Smooth muscle cell (in vitro differentiated cells): Measurements from ENCODE around the gene VAC14. TPM values are rescaled to one million over a fixed set of nuclear protein-coding genes. Genes with fewer than 3 reads are reported as not detected.
A peak's percentile ranks its signal among the peaks of the same experiment; 100 is the strongest.
"Not testable (repeated sequence)": the region's sequence is repeated elsewhere in the genome, so short reads cannot be mapped to it uniquely, and the experiment has no call there.

Experiments used
- DNase-seq: peaks from one replicate; lab custom pipeline; 2025; ENCODE audit not compliant: unreplicated experiment; lab: John Stamatoyannopoulos, UW
- H2AFZ ChIP-seq: fragments of 200-600 bp; sonication (generic); 2 replicates; pipeline ENCODE4 v1.6.0; 2016; ENCODE audit warnings: antibody characterized with exemption, low read depth, mild to moderate bottlenecking
- H3F3A ChIP-seq: fragments of 200-600 bp; sonication (generic); 2 replicates; pipeline ENCODE4 v1.6.0; 2017; ENCODE audit warnings: antibody characterized with exemption, low read depth
- H3K27ac ChIP-seq: fragments of 200-600 bp; sonication (generic); 2 replicates; pipeline ENCODE4 v1.5.1; 2016; ENCODE audit warnings: low read depth, mild to moderate bottlenecking
- H3K27me3 ChIP-seq: fragments of 200-600 bp; sonication (generic); 2 replicates; pipeline ENCODE4 v1.6.1; 2016; ENCODE audit warnings: low read depth, mild to moderate bottlenecking
- H3K36me3 ChIP-seq: fragments of 200-600 bp; sonication (generic); 2 replicates; pipeline ENCODE4 v1.5.1; 2016; ENCODE audit warnings: low read depth
- H3K4me1 ChIP-seq: fragments of 200-600 bp; sonication (generic); 2 replicates; pipeline ENCODE4 v1.5.1; 2016; ENCODE audit warnings: low read depth
- H3K4me2 ChIP-seq: fragments of 200-600 bp; sonication (generic); 2 replicates; pipeline ENCODE4 v1.6.0; 2016; ENCODE audit warnings: mild to moderate bottlenecking
- H3K4me3 ChIP-seq: fragments of 200-600 bp; sonication (generic); 2 replicates; pipeline ENCODE4 v1.5.1; 2016; ENCODE audit warnings: mild to moderate bottlenecking
- H3K79me2 ChIP-seq: fragments of 200-600 bp; sonication (generic); 2 replicates; pipeline ENCODE4 v1.6.0; 2016; ENCODE audit warnings: low read depth, mild to moderate bottlenecking
- H3K9ac ChIP-seq: fragments of 200-600 bp; sonication (generic); 2 replicates; pipeline ENCODE4 v1.6.0; 2016; ENCODE audit warnings: low read depth
- H3K9me3 ChIP-seq: fragments of 200-600 bp; sonication (generic); replicated peaks from 2 replicates; pipeline ENCODE4 v1.5.1; 2016; ENCODE audit warnings: low read depth
- H4K20me1 ChIP-seq: fragments of 200-600 bp; sonication (generic); 2 replicates; pipeline ENCODE4 v1.6.0; 2016; ENCODE audit warnings: low read depth
- WGBS: methylation state at CpG from one replicate; pipeline ENCODE4 v1.1.7; 2016; ENCODE audit warnings: low lambda C conversion rate; 5-methylcytosine and 5-hydroxymethylcytosine counted together
- polyA plus RNA-seq: library from polyadenylated mRNA; unstranded; fragments of >200 nt; fragmentation: Nextera tagmentation; extraction: Ambion mirVana; gene quantifications from 2 replicates; pipeline ENCODE4 v1.2.1, GENCODE V29; 2016
- total RNA-seq: library from RNA; depleted of rRNA; stranded (reverse); fragments of >200 nt; gene quantifications from 2 replicates; pipeline ENCODE4 v1.2.3, GENCODE V29; 2014
- TF ChIP-seq, protein P1 (sequence below): fragments of 200-600 bp; sonication (generic); IDR thresholded peaks from 2 replicates; pipeline ENCODE4 v1.5.1; 2017; ENCODE audit warnings: borderline replicate concordance, mild to moderate bottlenecking, antibody characterized with exemption; ENCODE audit not compliant: insufficient read depth, poor library complexity, severe bottlenecking

VAC14 gene
- total RNA-seq (22.7 and 27.9 TPM in 2 replicates), polyA plus RNA-seq (42.0 and 52.3 TPM in 2 replicates)

DNA sequence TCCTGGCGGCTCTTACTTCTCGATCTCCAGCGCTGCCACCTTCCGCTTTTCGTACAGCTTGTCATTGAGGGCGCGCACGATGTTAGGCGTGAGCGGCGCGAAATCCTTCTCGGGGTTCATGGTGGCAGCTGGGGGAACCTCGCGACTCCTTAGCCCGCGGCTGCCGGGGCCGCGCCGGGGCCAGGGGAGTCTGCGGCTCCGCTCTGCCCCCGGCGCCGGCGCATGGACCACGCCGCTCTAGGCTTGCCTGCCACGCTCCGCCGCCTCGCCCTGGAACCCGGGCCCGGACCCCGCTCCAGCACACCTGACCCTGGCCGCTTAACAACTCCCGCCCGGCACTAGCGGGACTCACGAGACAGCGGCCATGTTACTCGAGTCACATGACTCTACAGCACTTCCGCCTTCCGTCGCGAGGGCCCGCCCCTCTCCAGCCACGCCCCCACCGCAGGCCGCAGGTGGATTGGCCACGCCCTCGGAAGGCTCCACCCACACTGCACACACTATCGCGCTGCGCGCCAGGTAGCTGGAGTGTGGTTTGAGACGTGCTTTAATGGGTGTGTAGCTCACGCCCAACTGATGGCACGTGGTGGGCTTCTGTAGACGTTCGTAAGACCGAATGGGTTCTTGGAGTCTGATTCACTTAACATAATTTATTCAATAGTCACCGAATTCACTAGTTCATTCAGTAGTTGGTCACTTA is at the start of gene VAC14:
VAC14 (minus strand) TSS at position 378 of the 700 bp plus-strand sequence; CDS start at position 120, 258 bp downstream.
- Histone ChIP-seq H3K27me3 (no peaks in the 10 kb centered on the region), H3K9ac (peak within 1 kb of the TSS; percentile 90), H3K4me3 (peak within 1 kb of the TSS; percentile 90), H3K4me1 (peaks cover 9% of the 10 kb centered on the region), H3K9me3 (no peaks in the 10 kb centered on the region), H2AFZ (peak within 1 kb of the TSS; percentile 95), H3K4me2 (peak within 1 kb of the TSS; percentile 99), H3K27ac (no peak within 1 kb of the TSS), H3K79me2 (peaks cover 31% of the 10 kb centered on the region), H3K36me3 (no peaks in the 10 kb centered on the region), H4K20me1 (peaks cover 6% of the 10 kb centered on the region), H3F3A (no peaks in the 10 kb centered on the region)
- TF ChIP-seq, protein P1, sequence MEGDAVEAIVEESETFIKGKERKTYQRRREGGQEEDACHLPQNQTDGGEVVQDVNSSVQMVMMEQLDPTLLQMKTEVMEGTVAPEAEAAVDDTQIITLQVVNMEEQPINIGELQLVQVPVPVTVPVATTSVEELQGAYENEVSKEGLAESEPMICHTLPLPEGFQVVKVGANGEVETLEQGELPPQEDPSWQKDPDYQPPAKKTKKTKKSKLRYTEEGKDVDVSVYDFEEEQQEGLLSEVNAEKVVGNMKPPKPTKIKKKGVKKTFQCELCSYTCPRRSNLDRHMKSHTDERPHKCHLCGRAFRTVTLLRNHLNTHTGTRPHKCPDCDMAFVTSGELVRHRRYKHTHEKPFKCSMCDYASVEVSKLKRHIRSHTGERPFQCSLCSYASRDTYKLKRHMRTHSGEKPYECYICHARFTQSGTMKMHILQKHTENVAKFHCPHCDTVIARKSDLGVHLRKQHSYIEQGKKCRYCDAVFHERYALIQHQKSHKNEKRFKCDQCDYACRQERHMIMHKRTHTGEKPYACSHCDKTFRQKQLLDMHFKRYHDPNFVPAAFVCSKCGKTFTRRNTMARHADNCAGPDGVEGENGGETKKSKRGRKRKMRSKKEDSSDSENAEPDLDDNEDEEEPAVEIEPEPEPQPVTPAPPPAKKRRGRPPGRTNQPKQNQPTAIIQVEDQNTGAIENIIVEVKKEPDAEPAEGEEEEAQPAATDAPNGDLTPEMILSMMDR: no peak
- peak; percentile 51 for DNase-seq
- 1% methylated on average over 59 of the region's 64 CpGs for WGBS

DNA sequence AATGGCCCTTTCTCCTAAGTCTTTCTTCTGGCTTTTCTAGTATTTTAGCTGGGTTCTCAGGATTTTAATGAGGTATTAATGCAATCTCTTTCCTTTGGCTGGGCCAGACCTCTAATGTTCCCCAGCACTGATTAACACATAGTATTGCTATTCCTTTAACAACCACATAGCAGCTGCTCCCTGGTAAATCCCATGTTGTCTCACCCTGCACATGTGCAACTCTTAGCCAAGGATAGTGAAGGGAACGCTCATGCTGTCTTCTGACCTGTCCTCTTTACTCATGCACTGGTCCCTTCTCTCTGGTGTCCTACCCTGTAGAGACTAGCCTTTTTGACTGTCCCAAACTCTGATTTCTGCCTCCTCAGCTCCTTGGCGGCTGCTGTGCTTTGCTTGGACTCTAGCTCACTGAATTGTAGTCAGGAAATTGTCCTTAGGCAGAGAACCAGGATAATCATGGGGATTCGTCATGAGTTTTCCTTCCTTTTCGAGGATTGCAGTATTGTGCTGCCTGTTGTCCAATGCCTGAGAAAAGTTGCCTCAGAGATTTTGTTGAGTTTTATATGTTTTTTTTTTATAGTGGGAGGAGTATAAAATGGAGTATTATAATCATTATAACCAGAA is 22.6 kb upstream of the VAC14 start:
- H4K20me1 ChIP-seq, H3K36me3 ChIP-seq: not testable (repeated sequence)

DNA sequence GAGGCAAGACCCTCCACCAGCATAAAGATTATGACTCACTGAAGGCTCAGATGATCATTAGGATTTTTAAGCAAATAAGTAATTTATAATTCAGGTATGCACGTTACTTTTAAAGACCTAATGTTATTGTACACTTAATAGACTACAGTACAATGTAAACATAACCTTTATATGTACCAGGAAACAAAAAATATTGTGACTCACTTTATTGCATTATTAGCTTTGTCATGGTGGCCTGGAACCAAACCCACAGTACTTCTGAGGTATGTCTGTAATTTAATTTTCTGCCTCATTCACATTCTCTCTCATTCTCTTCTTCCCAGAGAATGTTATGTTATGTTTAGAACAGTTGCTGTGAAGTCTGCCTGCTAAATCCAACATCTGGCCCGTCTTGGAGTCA is 21.8 kb upstream of the VAC14 start:
- not testable (repeated sequence) for H3K4me1 ChIP-seq, H3K36me3 ChIP-seq, DNase-seq, H3K27ac ChIP-seq, H3F3A ChIP-seq, H3K4me2 ChIP-seq, H4K20me1 ChIP-seq, H2AFZ ChIP-seq, H3K79me2 ChIP-seq, H3K27me3 ChIP-seq, H3K9me3 ChIP-seq, H3K4me3 ChIP-seq, H3K9ac ChIP-seq
- WGBS: 31% methylated on average over 1 of the region's 2 CpGs

More for the DNA sequence above, 22.6 kb upstream of the VAC14 start:
- H3K9me3 ChIP-seq, H3K9ac ChIP-seq, DNase-seq, H3K27ac ChIP-seq, H3F3A ChIP-seq, H3K79me2 ChIP-seq, H3K4me3 ChIP-seq, H2AFZ ChIP-seq, H3K27me3 ChIP-seq, H3K4me2 ChIP-seq, H3K4me1 ChIP-seq: not testable (repeated sequence)
- WGBS: 80% methylated on average over 3 of the region's 4 CpGs

DNA sequence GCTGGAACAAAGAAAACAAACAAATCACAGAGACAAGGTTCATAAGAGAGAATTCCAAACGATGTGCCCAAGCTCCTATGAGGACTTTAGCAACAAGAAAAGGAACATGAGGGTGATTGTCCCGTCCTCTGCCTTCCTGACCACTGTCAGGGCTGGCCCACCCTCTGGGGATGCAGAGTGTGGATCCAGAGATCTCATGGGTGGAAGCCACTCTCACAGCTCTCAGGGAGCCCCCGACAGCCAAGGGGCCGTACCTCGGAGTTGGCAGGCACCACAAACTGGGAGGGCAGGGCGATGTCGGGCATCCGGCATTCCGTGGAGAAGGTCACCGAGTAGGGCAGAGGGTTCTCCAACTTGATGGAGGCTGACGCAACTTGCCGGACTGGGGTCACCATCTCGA is 17.1 kb upstream of the VAC14 start:
- not testable (repeated sequence) for H3F3A ChIP-seq, H2AFZ ChIP-seq, H3K4me1 ChIP-seq, H3K79me2 ChIP-seq, H3K4me2 ChIP-seq, H3K4me3 ChIP-seq, DNase-seq, H3K36me3 ChIP-seq, H3K9me3 ChIP-seq, H3K27ac ChIP-seq, H3K9ac ChIP-seq, H3K27me3 ChIP-seq, H4K20me1 ChIP-seq
- 87% methylated on average over 10 of the region's 13 CpGs for WGBS

DNA sequence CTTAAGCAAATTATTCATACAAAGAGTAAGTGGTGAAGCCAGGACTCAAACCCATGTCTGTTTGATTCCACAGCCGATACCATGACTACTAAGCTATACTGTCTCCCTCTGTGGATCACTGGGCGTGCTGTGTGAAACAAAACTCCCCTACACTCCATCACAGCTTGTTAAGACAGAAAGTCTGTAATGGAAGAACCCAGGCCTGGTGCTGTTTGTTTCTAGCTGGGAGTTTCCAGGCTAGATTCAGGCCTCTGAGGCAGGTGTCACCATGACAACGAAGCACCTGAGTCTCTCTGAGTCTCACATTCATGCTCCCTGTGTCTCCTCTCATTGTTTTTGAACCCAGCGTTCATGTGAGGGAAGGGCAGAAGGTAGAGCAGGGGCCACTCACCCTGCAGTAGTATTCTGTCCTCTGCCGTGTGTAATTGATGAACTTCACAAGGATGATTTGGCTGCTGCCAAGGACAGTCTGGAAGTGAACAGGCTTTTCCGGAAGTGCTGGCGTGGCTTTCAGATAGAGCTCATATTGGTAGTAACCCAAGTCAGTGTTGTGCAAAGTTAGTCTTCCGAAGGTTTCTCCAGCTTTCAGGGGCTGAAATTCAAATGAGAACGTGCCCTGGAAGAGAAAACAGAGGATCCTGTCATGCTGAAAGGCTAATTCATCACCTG is 8.6 kb upstream of the VAC14 start:
- H3F3A ChIP-seq: no peaks in the 10 kb centered on the region
- H3K4me2 ChIP-seq: no peak overlapping the region
- no peak overlapping the region for H3K27ac ChIP-seq
- no peaks in the 10 kb centered on the region for H3K36me3 ChIP-seq
- no peaks in the 10 kb centered on the region for H3K4me1 ChIP-seq
- H3K79me2 ChIP-seq: no peaks in the 10 kb centered on the region
- no peaks in the 10 kb centered on the region for H4K20me1 ChIP-seq
- no peak for DNase-seq
- no peak overlapping the region for H3K4me3 ChIP-seq
- H3K9ac ChIP-seq: no peak overlapping the region
- no peaks in the 10 kb centered on the region for H3K9me3 ChIP-seq
- H2AFZ ChIP-seq: no peak overlapping the region
- peaks cover 37% of the 10 kb centered on the region for H3K27me3 ChIP-seq
- 76% methylated on average over 9 of the region's 9 CpGs for WGBS
- TF ChIP-seq, protein P1: no peak
